PC-3 (cell line): ENCODE measurements around the gene SERPINA6. TPM values are rescaled to one million over a fixed set of nuclear protein-coding genes. Genes with fewer than 3 reads are reported as not detected.

Source experiments
- ATAC-seq: fragments of 200-7000 bp; cut with Tn5 transposase; 2 replicates; pipeline ENCODE4 v1.9.1; 2020; ENCODE audit warnings: mild to moderate bottlenecking, moderate library complexity
- BruUV-seq: library from RNA; stranded (reverse); fragments of 400-500 nt; replicated peaks from 2 replicates; lab custom pipeline; 2021; lab: Mats Ljungman, UMichigan
- CTCF ChIA-PET: fragments of 300-600 bp; sonication (Branson Sonifier 250); formaldehyde crosslinking; loops from one replicate; lab custom pipeline; 2022; ENCODE audit warnings: antibody characterized with exemption; lab: Charles Lee
- POLR2A ChIA-PET: fragments of 300-600 bp; sonication (Branson Sonifier 250); formaldehyde crosslinking; loops from one replicate; lab custom pipeline; 2022; ENCODE audit warnings: antibody characterized with exemption; ENCODE audit not compliant: unreplicated experiment; lab: Charles Lee
- DNase-seq: peaks from one replicate; pipeline ENCODE4 v3.0.0-alpha.2; 2015
- H2AFZ ChIP-seq: fragments of 300-600 bp; sonication (generic); 2 replicates; pipeline ENCODE4 v1.6.0; 2016; ENCODE audit warnings: antibody characterized with exemption, low read length
- H3F3A ChIP-seq: fragments of 300-600 bp; sonication (generic); one replicate; pipeline ENCODE4 v1.6.0; 2017; ENCODE audit warnings: antibody characterized with exemption, low read length, control low read depth, mild to moderate bottlenecking; ENCODE audit not compliant: unreplicated experiment
- H3K27ac ChIP-seq: fragments of 300-600 bp; sonication (generic); 2 replicates; pipeline ENCODE4 v1.5.1; 2016; ENCODE audit warnings: mild to moderate bottlenecking, low read length
- H3K27me3 ChIP-seq: fragments of 300-600 bp; sonication (generic); 2 replicates; pipeline ENCODE4 v1.6.1; 2016; ENCODE audit warnings: low read length, mixed read lengths
- H3K36me3 ChIP-seq: fragments of 300-600 bp; sonication (generic); 2 replicates; pipeline ENCODE4 v1.6.1; 2016; ENCODE audit warnings: low read depth, mixed run types, low read length, mixed read lengths
- H3K4me1 ChIP-seq: fragments of 300-600 bp; sonication (generic); 2 replicates; pipeline ENCODE4 v1.5.1; 2016; ENCODE audit warnings: low read length; ENCODE audit not compliant: insufficient read depth
- H3K4me2 ChIP-seq: fragments of 300-600 bp; sonication (generic); 2 replicates; pipeline ENCODE4 v1.6.0; 2016; ENCODE audit warnings: low read length
- H3K4me3 ChIP-seq: fragments of 300-600 bp; sonication (generic); 2 replicates; pipeline ENCODE4 v1.5.1; 2016; ENCODE audit warnings: mild to moderate bottlenecking, low read length, mixed read lengths
- H3K79me2 ChIP-seq: fragments of 300-600 bp; sonication (generic); 2 replicates; pipeline ENCODE4 v1.6.1; 2017; ENCODE audit warnings: low read length, mixed read lengths
- H3K9ac ChIP-seq: fragments of 300-600 bp; sonication (generic); 2 replicates; pipeline ENCODE4 v1.6.0; 2016; ENCODE audit warnings: mild to moderate bottlenecking, low read length
- H3K9me2 ChIP-seq: fragments of 300-600 bp; sonication (generic); replicated peaks from 2 replicates; pipeline ENCODE4 v1.6.1; 2016; ENCODE audit warnings: mixed run types, low read length, mixed read lengths
- H3K9me3 ChIP-seq: fragments of 300-600 bp; sonication (generic); 2 replicates; pipeline ENCODE4 v1.6.1; 2016; ENCODE audit warnings: low read length, mixed read lengths
- H4K20me1 ChIP-seq: fragments of 300-600 bp; sonication (generic); 2 replicates; pipeline ENCODE4 v1.6.1; 2016; ENCODE audit warnings: low read length, mixed read lengths
- CTCF ChIP-seq: fragments of 300-600 bp; sonication (generic); conservative IDR thresholded peaks from 2 replicates; pipeline ENCODE4 v1.5.1; 2017; ENCODE audit warnings: antibody characterized with exemption, low read depth, mild to moderate bottlenecking, low read length
- EZH2 ChIP-seq: fragments of 300-600 bp; sonication (generic); IDR thresholded peaks from one replicate; pipeline ENCODE4 v1.6.1; 2017; ENCODE audit warnings: antibody characterized with exemption, mild to moderate bottlenecking, low read length; ENCODE audit not compliant: unreplicated experiment
- EZH2phosphoT487 ChIP-seq: fragments of 300-600 bp; sonication (generic); IDR thresholded peaks from 2 replicates; pipeline ENCODE4 v1.6.1; 2018; ENCODE audit warnings: mild to moderate bottlenecking, antibody characterized with exemption, low read length, borderline replicate concordance
- intact Hi-C: fragments of 100-400 bp; cut with micrococcal nuclease; formaldehyde crosslinking; loops from 2 replicates; pipeline ENCODE4 v1.9.0; 2023
- total RNA-seq: library from RNA; depleted of rRNA; stranded (reverse); fragments of >200 nt; gene quantifications from 2 replicates; pipeline ENCODE4 v1.2.3, GENCODE V29; 2014

Gene SERPINA6
- total RNA-seq, 1 experiment from 2014 or later: not detected

GRCh38 chr14:94341656-94342333, 18.7 kb upstream of the SERPINA6 start:
- Histone ChIP-seq H2AFZ (no peak overlapping the region), H4K20me1 (no peaks in the 10 kb centered on the region), H3K36me3 (no peaks in the 10 kb centered on the region), H3K9me2 (no peaks in the 10 kb centered on the region), H3K4me1 (peaks cover 27% of the 10 kb centered on the region), H3K79me2 (no peaks in the 10 kb centered on the region), H3K4me2 (peak overlapping the region; percentile 9; the same call in 1 of the 2 replicates), H3F3A (no peaks in the 10 kb centered on the region), H3K27ac (peak overlapping the region; percentile 51), H3K9me3 (no peaks in the 10 kb centered on the region), H3K27me3 (no peaks in the 10 kb centered on the region), H3K9ac (no peak overlapping the region), H3K4me3 (no peak overlapping the region)
- CTCF ChIA-PET: no interaction called here
- ATAC-seq (no peak), DNase-seq (peak; percentile 4)
- BruUV-seq: no TSS peak
- POLR2A ChIA-PET: no interaction called here
- intact Hi-C loops: no loop called here
- no peak for TF ChIP-seq CTCF
- TF ChIP-seq EZH2phosphoT487: no peak
- no peak for TF ChIP-seq EZH2

GRCh38 chr14:94340533-94340932, 17.4 kb upstream of the SERPINA6 start:
- H3K79me2 ChIP-seq: no peaks in the 10 kb centered on the region
- no peaks in the 10 kb centered on the region for H3F3A ChIP-seq
- DNase-seq (no peak), ATAC-seq (no peak)
- H3K27me3 ChIP-seq: no peaks in the 10 kb centered on the region
- ChIA-PET POLR2A (no interaction called here), CTCF (no interaction called here)
- intact Hi-C loops: no loop called here
- H3K9ac ChIP-seq: no peak overlapping the region
- H4K20me1 ChIP-seq: no peaks in the 10 kb centered on the region
- H3K36me3 ChIP-seq: no peaks in the 10 kb centered on the region
- peaks cover 24% of the 10 kb centered on the region for H3K4me1 ChIP-seq
- no peaks in the 10 kb centered on the region for H3K9me2 ChIP-seq
- TF ChIP-seq CTCF (no peak), EZH2 (no peak), EZH2phosphoT487 (no peak)
- no peaks in the 10 kb centered on the region for H3K9me3 ChIP-seq
- H3K4me3 ChIP-seq: no peak overlapping the region
- no peak overlapping the region for H3K27ac ChIP-seq
- H2AFZ ChIP-seq: no peak overlapping the region
- BruUV-seq: no TSS peak
- H3K4me2 ChIP-seq: no peak overlapping the region

GRCh38 chr14:94338023-94338422, 14.9 kb upstream of the SERPINA6 start:
- Histone ChIP-seq H3K9me3 (no peaks in the 10 kb centered on the region), H2AFZ (no peak overlapping the region), H4K20me1 (no peaks in the 10 kb centered on the region), H3K79me2 (no peaks in the 10 kb centered on the region), H3K36me3 (no peaks in the 10 kb centered on the region), H3K4me2 (no peak overlapping the region), H3K9ac (no peak overlapping the region), H3K27me3 (no peaks in the 10 kb centered on the region), H3K27ac (no peak overlapping the region), H3K9me2 (no peaks in the 10 kb centered on the region), H3K4me1 (peaks cover 15% of the 10 kb centered on the region), H3F3A (no peaks in the 10 kb centered on the region), H3K4me3 (no peak overlapping the region)
- CTCF ChIA-PET: no interaction called here
- POLR2A ChIA-PET: no interaction called here
- DNase-seq (no peak), ATAC-seq (no peak)
- intact Hi-C loops: no loop called here
- TF ChIP-seq CTCF (no peak), EZH2phosphoT487 (no peak), EZH2 (no peak)
- BruUV-seq: no TSS peak
